ENCODE results near the gene SPARC.

Gene SPARC

GRCh38 chr5:151628112-151628823 lies 58.4 kb downstream of the SPARC start:
- no peak overlapping the region for H3K4me3 ChIP-seq (ENCODE audit: low read depth, low read length)
- TF ChIP-seq, protein P1, sequence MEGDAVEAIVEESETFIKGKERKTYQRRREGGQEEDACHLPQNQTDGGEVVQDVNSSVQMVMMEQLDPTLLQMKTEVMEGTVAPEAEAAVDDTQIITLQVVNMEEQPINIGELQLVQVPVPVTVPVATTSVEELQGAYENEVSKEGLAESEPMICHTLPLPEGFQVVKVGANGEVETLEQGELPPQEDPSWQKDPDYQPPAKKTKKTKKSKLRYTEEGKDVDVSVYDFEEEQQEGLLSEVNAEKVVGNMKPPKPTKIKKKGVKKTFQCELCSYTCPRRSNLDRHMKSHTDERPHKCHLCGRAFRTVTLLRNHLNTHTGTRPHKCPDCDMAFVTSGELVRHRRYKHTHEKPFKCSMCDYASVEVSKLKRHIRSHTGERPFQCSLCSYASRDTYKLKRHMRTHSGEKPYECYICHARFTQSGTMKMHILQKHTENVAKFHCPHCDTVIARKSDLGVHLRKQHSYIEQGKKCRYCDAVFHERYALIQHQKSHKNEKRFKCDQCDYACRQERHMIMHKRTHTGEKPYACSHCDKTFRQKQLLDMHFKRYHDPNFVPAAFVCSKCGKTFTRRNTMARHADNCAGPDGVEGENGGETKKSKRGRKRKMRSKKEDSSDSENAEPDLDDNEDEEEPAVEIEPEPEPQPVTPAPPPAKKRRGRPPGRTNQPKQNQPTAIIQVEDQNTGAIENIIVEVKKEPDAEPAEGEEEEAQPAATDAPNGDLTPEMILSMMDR (IDR thresholded peaks at IDR 0.05; ENCODE audit: low read depth, low read length): no peak
- no peak for DNase-seq (ENCODE audit: low read depth, low spot score)
- in situ Hi-C loops (cut with HindIII; ENCODE audit: low sequenced_read_pairs): no loop called here

DNA sequence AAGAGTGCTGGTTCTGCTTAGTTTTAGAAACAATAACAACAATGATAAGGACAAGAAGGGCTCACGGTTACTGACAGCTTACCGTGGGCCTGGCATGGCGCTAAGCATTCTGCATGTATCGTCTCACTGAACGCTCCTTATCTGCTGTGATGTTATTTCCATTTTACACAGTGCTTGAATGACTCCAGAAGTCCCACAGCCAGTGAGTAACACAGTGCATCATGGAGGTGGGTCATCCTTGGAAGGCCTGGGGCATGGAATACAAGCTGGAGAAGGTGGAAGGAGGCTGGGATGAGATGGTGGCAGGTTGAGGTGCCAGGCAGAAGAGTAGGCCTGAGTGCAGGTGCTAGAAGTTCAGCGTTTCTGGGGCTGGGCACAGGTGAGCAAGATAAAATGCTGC lies 59.1 kb downstream of the SPARC start:
- in situ Hi-C loops (cut with HindIII; ENCODE audit: low sequenced_read_pairs): no loop called here
- DNase-seq (ENCODE audit: low read depth, low spot score): no peak
- H3K4me3 ChIP-seq (ENCODE audit: low read depth, low read length): no peak overlapping the region
- TF ChIP-seq, protein P1 (IDR thresholded peaks at IDR 0.05; ENCODE audit: low read depth, low read length): no peak

DNA sequence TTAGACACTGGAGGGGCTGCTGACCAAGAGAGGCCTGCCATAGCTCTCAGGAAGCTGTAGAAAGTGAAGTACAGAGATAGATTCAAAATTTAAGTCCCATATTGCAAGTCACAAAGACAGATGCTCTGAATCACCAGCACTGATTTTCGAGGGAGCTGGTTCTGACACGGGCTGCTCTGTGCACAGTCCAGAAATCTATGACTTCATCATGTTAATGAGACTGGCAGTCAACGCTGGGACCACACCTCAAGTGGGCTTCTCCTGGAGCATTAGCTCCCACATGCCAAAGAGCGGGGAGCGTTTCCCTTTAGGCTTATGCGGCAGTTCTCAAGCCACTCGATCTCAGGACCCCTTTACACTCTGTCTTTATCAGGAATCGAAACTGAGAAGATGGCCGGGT lies 61.4 kb downstream of the SPARC start:
- no peak for DNase-seq (ENCODE audit: low read depth, low spot score)
- TF ChIP-seq, protein P1 (IDR thresholded peaks at IDR 0.05; ENCODE audit: low read depth, low read length): no peak
- H3K4me3 ChIP-seq (ENCODE audit: low read depth, low read length): no peak overlapping the region
- in situ Hi-C loops (cut with HindIII; ENCODE audit: low sequenced_read_pairs): no loop called here

DNA sequence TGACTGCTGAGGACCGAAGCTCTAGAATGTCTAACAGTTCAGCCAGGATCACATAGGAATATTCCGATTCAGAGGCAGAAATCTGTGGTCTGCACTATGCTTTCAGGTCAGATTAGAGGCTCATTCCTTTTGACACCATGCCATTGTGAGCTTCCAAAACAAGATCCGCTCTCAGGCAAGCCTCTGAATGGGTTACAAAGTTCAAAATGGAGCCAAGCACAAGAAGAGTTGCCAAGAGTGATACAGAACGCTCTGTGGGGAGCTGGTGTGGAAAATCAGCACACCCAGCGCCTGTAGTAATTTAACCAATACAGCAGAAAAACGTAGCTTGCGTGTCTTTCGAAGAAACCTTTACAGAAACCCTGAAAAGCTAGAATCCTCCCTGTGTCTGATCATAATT lies 62.2 kb downstream of the SPARC start:
- in situ Hi-C loops (cut with HindIII; ENCODE audit: low sequenced_read_pairs): no loop called here
- TF ChIP-seq, protein P1 (IDR thresholded peaks at IDR 0.05; ENCODE audit: low read depth, low read length): no peak
- H3K4me3 ChIP-seq (ENCODE audit: low read depth, low read length): no peak overlapping the region
- DNase-seq (ENCODE audit: low read depth, low spot score): no peak

GRCh38 chr5:151622367-151623088 lies 64.2 kb downstream of the SPARC start:
- H3K4me3 ChIP-seq (ENCODE audit: low read depth, low read length): no peak overlapping the region
- no peak for DNase-seq (ENCODE audit: low read depth, low spot score)
- TF ChIP-seq, protein P1 (IDR thresholded peaks at IDR 0.05; ENCODE audit: low read depth, low read length): no peak
- in situ Hi-C loops (cut with HindIII; ENCODE audit: low sequenced_read_pairs): no loop called here

DNA sequence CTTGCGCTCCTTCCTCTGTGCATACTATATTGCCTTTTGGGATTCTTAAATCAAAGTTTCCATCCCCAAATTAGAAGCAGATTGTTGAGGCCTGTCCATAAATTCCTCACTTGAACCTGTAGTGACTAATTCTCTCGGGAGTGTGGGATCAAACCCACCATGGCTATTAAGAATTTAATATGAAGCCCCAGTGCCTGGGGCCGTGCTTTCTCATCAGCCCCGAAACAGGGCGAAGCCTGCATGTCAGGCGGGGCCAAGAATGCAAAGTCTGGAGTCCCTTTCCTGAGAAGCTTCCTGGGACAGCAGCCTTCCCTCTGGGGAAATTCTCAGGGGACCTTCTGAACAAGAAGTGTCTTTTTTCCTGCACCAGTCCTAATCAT lies 66.3 kb downstream of the SPARC start:
- in situ Hi-C loops (cut with HindIII; ENCODE audit: low sequenced_read_pairs): no loop called here
- TF ChIP-seq, protein P1 (IDR thresholded peaks at IDR 0.05; ENCODE audit: low read depth, low read length): no peak
- no peak for DNase-seq (ENCODE audit: low read depth, low spot score)
- no peak overlapping the region for H3K4me3 ChIP-seq (ENCODE audit: low read depth, low read length)

All from astrocyte of the spinal cord (primary cell).